Colonic mucosa (tissue), 4 donors: ENCODE measurements around the gene PCYT1A. TPM values are rescaled to one million over a fixed set of nuclear protein-coding genes. Genes with fewer than 3 reads are reported as not detected.

Experiments
- DNase-seq: peaks from one replicate; pipeline ENCODE4 v3.0.0-alpha.2; 2020
- H3K27ac ChIP-seq: fragments of 200-600 bp; one replicate; pipeline ENCODE4 v1.8.0; 2021
- H3K27me3 ChIP-seq: fragments of 200-600 bp; one replicate; pipeline ENCODE4 v1.8.0; 2021
- H3K36me3 ChIP-seq: fragments of 200-600 bp; one replicate; pipeline ENCODE4 v1.8.0; 2021
- H3K4me1 ChIP-seq: fragments of 200-600 bp; one replicate; pipeline ENCODE4 v1.8.0; 2021; ENCODE audit warnings: mild to moderate bottlenecking
- H3K4me3 ChIP-seq: fragments of 200-600 bp; one replicate; pipeline ENCODE4 v1.8.0; 2021
- H3K9ac ChIP-seq, 2 donors: one replicate each; pipeline ENCODE4 v1.7.0; 2013; ENCODE audit warnings: control low read depth in 2 of 2, low read depth in 2 of 2, low read length in 2 of 2
- H3K9me3 ChIP-seq: fragments of 200-600 bp; one replicate; pipeline ENCODE4 v1.8.0; 2021
- intact Hi-C: fragments of 100-400 bp; cut with DNase I; formaldehyde crosslinking; loops from one replicate; pipeline ENCODE4 v1.14.1; 2022
- total RNA-seq, 2 donors: library from RNA; stranded (reverse); fragmentation: NEBNext Ultra II Directional in 1 of 2; extraction: Animal tissue kit (Norgen Biotek cat#: 25700) in 1 of 2; gene quantifications; one replicate each; pipeline ENCODE4 v1.2.1, GENCODE V29; 2021
- TF ChIP-seq, protein P1 (sequence below): fragments of 200-600 bp; IDR thresholded peaks from one replicate; pipeline ENCODE4 v1.8.0; 2022; ENCODE audit warnings: antibody characterized with exemption, mild to moderate bottlenecking
- donor health status: healthy.
- donor health status: DM: no; HTN: no; CAD: no.
- donor health status: DM: no; HTN: no; CAD: no.

The PCYT1A gene
- total RNA-seq, 2 donors from 2014 or later = 56.1 to 61.5 TPM

DNA sequence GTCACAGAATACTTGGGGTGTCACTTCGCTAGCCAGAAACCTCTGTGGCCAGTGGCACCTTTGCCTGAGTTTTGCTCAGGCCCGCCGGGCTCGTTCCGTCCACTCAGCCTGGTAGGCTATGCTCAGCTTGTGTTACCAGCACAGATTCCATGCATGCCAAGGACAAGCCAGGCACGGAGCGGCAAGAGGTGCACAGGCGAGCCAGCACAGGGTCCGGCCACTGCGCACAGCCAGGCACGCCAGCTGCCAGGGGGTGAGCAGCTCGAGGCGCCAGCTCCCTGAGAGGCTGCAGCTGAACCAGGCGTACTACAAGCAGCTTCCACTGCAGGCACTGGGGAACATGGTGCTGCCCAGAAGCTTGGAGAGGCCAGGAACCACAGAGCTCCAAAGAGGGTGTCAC, 14.7 kb downstream of the PCYT1A start:
- intact Hi-C loops = no loop called here
- TF ChIP-seq, protein P1, sequence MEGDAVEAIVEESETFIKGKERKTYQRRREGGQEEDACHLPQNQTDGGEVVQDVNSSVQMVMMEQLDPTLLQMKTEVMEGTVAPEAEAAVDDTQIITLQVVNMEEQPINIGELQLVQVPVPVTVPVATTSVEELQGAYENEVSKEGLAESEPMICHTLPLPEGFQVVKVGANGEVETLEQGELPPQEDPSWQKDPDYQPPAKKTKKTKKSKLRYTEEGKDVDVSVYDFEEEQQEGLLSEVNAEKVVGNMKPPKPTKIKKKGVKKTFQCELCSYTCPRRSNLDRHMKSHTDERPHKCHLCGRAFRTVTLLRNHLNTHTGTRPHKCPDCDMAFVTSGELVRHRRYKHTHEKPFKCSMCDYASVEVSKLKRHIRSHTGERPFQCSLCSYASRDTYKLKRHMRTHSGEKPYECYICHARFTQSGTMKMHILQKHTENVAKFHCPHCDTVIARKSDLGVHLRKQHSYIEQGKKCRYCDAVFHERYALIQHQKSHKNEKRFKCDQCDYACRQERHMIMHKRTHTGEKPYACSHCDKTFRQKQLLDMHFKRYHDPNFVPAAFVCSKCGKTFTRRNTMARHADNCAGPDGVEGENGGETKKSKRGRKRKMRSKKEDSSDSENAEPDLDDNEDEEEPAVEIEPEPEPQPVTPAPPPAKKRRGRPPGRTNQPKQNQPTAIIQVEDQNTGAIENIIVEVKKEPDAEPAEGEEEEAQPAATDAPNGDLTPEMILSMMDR = no peak
- no peak overlapping the region for H3K9ac ChIP-seq
- H3K4me3 ChIP-seq = no peak overlapping the region
- no peak overlapping the region for H3K27ac ChIP-seq
- H3K27me3 ChIP-seq = no peaks in the 10 kb centered on the region
- H3K4me1 ChIP-seq = peaks cover 6% of the 10 kb centered on the region
- no peaks in the 10 kb centered on the region for H3K9me3 ChIP-seq
- DNase-seq = no peak
- no peaks in the 10 kb centered on the region for H3K36me3 ChIP-seq

DNA sequence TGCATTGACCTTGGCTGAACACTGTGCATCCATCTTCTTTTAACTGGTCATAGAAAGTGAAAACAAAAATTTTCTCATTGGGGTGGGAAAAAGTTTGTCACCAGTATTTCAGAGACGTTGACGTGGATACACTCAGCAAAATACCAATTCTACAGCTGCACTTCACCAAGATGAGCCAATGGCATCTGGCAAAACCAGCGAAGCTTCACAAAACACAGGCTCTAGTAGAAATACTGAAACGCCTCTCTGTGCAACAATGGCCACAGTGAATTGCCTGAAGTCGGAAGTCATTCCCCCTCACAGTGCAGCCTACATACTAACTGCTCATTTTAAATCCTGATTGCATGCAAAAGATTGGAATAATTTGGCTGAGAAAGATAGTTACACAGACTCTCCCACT, 17.0 kb downstream of the PCYT1A start:
- Histone ChIP-seq H3K36me3 (no peaks in the 10 kb centered on the region), H3K9me3 (no peaks in the 10 kb centered on the region), H3K4me3 (no peak overlapping the region), H3K27me3 (no peaks in the 10 kb centered on the region), H3K4me1 (peaks cover 6% of the 10 kb centered on the region), H3K27ac (no peak overlapping the region), H3K9ac (no peak overlapping the region)
- no peak for DNase-seq
- TF ChIP-seq, protein P1 = no peak
- intact Hi-C loops = no loop called here

DNA sequence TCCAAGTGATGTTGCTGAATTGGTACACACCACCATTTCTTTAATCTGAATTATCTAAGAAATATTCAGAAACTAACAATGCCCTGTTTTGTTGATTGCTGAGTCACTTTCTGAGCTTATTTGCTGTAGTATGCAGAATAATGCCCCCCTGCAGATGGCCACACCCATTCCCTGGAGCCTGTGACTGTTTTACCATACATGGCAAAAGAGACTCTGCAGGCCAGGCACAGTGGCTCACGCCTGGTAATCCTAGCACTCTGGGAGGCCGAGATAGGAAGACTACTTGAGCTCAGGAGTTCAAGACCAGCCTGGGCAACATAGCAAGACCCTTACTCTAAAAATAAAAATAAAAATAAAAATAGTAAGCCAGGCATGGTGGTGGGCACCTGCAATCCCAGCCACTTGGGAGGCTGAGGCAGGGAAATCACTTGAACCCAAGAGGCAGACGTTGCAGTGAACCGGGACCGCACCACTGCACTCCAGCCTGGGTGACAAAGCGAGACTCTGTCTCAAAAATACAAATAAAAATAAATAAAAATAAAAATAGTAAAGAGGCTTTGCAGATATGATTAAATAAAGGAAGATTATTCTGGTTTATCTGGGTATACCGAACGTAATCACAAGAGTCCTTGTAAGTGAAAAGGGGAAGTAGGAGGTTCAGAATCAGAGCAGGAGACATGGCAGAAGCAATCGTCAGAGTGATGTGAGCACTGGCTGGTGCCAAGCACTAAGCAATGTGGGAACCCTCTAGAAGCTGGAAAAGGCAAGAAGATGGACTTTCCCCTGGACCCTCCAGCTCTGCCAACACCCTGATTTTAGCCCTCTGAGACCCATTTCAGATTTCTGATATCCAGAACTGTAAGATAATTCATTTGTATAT, 19.0 kb downstream of the PCYT1A start:
- Histone ChIP-seq H3K36me3 (no peaks in the 10 kb centered on the region), H3K9me3 (no peaks in the 10 kb centered on the region), H3K9ac (no peak overlapping the region), H3K4me3 (no peak overlapping the region), H3K27me3 (no peaks in the 10 kb centered on the region), H3K27ac (peak overlapping the region; percentile 34), H3K4me1 (peaks cover 6% of the 10 kb centered on the region)
- TF ChIP-seq, protein P1 = no peak
- DNase-seq = no peak
- intact Hi-C loops = no loop called here

DNA sequence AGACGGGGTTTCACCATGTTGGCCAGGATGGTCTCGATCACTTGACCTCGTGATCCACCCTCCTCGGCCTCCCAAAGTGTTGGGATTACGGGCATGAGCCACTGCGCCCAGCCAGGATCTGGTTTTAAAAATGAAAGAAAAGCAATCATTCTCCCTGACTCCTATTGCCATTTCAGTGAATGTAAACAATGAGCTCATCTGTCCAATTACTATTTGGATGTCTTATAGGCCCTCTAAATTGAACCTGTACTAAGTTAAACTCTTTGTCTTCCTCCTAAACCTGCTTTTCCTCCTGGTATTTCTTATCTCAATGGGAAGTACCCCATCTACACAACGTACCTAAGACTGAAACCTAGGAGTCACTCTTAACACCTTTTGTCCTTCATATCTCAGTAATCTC, 23.7 kb downstream of the PCYT1A start:
- TF ChIP-seq, protein P1 = no peak
- no peak for DNase-seq
- Histone ChIP-seq H3K27ac (peak overlapping the region; percentile 11), H3K9me3 (no peaks in the 10 kb centered on the region), H3K4me3 (no peak overlapping the region), H3K9ac (no peak overlapping the region), H3K27me3 (no peaks in the 10 kb centered on the region), H3K36me3 (no peaks in the 10 kb centered on the region), H3K4me1 (peaks cover 6% of the 10 kb centered on the region)
- intact Hi-C loops = no loop called here

DNA sequence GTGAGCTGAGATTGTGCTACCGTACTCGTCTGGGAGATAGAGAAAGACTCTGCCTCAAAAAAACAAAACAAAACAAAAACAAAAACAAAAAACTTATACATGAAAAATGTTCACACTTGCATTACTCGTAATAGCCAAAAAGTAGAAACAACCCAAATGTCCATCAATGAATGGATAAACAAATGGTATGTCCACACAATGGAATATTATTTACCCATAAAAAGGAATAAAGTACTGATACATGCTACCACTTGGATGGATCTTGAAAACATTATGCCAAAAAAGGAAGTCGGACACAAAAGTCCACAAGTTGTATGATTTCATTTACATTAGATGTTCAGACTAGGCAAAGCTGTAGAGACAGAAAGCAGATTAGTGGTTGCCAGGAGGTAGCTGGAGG, 26.7 kb downstream of the PCYT1A start:
- no peak overlapping the region for H3K4me3 ChIP-seq
- H3K36me3 ChIP-seq = no peaks in the 10 kb centered on the region
- no peak overlapping the region for H3K9ac ChIP-seq
- no peaks in the 10 kb centered on the region for H3K9me3 ChIP-seq
- TF ChIP-seq, protein P1 = no peak
- no peaks in the 10 kb centered on the region for H3K4me1 ChIP-seq
- H3K27me3 ChIP-seq = no peaks in the 10 kb centered on the region
- no peak for DNase-seq
- intact Hi-C loops = no loop called here
- no peak overlapping the region for H3K27ac ChIP-seq
